CD4-positive, alpha-beta T cell (primary cell): Measurements from ENCODE around the gene ACRBP. TPM values are rescaled to one million over a fixed set of nuclear protein-coding genes. Genes with fewer than 3 reads are reported as not detected.
A peak's percentile ranks its signal among the peaks of the same experiment; 100 is the strongest.

ENCODE experiments used
- ATAC-seq: fragments of 200-7000 bp; cut with Tn5 transposase; one replicate; pipeline ENCODE4 v1.10.0; 2022; ENCODE audit warnings: mild to moderate bottlenecking; ENCODE audit not compliant: poor library complexity
- CTCF ChIA-PET: fragments of 350-600 bp; sonication (Branson Sonifier 250); formaldehyde crosslinking; loops from one replicate; lab custom pipeline; 2021; ENCODE audit warnings: antibody characterized with exemption, inconsistent platforms; lab: Charles Lee
- POLR2A ChIA-PET: fragments of 350-600 bp; sonication (Branson Sonifier 250); formaldehyde crosslinking; loops from one replicate; lab custom pipeline; 2021; ENCODE audit warnings: antibody characterized with exemption, inconsistent platforms; lab: Charles Lee
- DNase-seq, 14 experiments: peaks; one replicate each; pipeline ENCODE4 v3.0.0-alpha.2; 2013 to 2020; ENCODE audit warnings: mixed read lengths in 2 of 14
- H3K27ac ChIP-seq, 2 donors: one replicate each; pipeline versions ENCODE4 v1.5.1 to v1.7.0; 2013; ENCODE audit warnings: low read length in 2 of 2, low read depth in 1 of 2, mild to moderate bottlenecking in 1 of 2
- H3K27me3 ChIP-seq, 2 experiments: 1 replicate in 1 of 2; 2 replicates in 1 of 2; pipeline versions ENCODE4 v1.6.1 to v1.7.0; 2013; ENCODE audit warnings: low read length in 2 of 2, control low read depth in 1 of 2, mild to moderate bottlenecking in 1 of 2, moderate library complexity in 1 of 2; ENCODE audit not compliant: insufficient read depth in 2 of 2, control insufficient read depth in 1 of 2
- H3K36me3 ChIP-seq: one replicate; pipeline ENCODE4 v1.6.1; 2013; ENCODE audit warnings: low read length, control low read depth; ENCODE audit not compliant: insufficient read depth
- H3K4me1 ChIP-seq: one replicate; pipeline ENCODE4 v1.6.1; 2013; ENCODE audit warnings: low read length, control low read depth; ENCODE audit not compliant: insufficient read depth
- H3K4me3 ChIP-seq: one replicate; pipeline ENCODE4 v1.5.1; 2013; ENCODE audit warnings: mild to moderate bottlenecking, low read length, moderate library complexity
- H3K9me3 ChIP-seq, 2 experiments: 1 replicate in 1 of 2; 2 replicates in 1 of 2; pipeline versions ENCODE4 v1.6.1 to v1.7.0; 2013; ENCODE audit warnings: low read length in 2 of 2, mild to moderate bottlenecking in 2 of 2, control low read depth in 1 of 2, moderate library complexity in 1 of 2; ENCODE audit not compliant: control insufficient read depth in 1 of 2, insufficient read depth in 1 of 2
- H3K27ac Mint-ChIP-seq: one replicate; pipeline ENCODE4 v1.8.0; 2020; ENCODE audit warnings: mixed read lengths
- H3K27me3 Mint-ChIP-seq: one replicate; pipeline ENCODE4 v1.8.0; 2021; ENCODE audit warnings: mixed read lengths
- H3K36me3 Mint-ChIP-seq: one replicate; pipeline ENCODE4 v1.8.0; 2021; ENCODE audit warnings: low read depth, mixed read lengths
- H3K4me1 Mint-ChIP-seq: one replicate; pipeline ENCODE4 v1.8.0; 2021; ENCODE audit warnings: low read depth, mixed read lengths
- H3K4me3 Mint-ChIP-seq: one replicate; pipeline ENCODE4 v1.8.0; 2020; ENCODE audit warnings: mild to moderate bottlenecking, mixed read lengths
- H3K9me3 Mint-ChIP-seq: one replicate; pipeline ENCODE4 v1.8.0; 2020; ENCODE audit warnings: mixed read lengths
- intact Hi-C, 2 experiments: fragments of 100-400 bp; cut with DNase I in 1 of 2; cut with micrococcal nuclease in 1 of 2; formaldehyde crosslinking; loops; one replicate each; pipeline versions ENCODE4 v1.15.1 to v1.9.0; 2023 to 2025; cut with DNase I, micrococcal nuclease
- total RNA-seq, 174 experiments: library from RNA in 2 of 174; stranded (reverse) in 2 of 174; gene quantifications; one replicate each; pipeline ENCODE4 v1.2.3 and lab custom pipeline; 2021 to 2026
- TF ChIP-seq, protein P1 (sequence below): fragments of 200-600 bp; IDR thresholded peaks from one replicate; pipeline ENCODE4 v1.8.0; 2022; ENCODE audit warnings: antibody characterized with exemption, mild to moderate bottlenecking

The ACRBP gene
- total RNA-seq, 2 experiments from 2014 or later = 0.58 to 0.95 TPM

DNA sequence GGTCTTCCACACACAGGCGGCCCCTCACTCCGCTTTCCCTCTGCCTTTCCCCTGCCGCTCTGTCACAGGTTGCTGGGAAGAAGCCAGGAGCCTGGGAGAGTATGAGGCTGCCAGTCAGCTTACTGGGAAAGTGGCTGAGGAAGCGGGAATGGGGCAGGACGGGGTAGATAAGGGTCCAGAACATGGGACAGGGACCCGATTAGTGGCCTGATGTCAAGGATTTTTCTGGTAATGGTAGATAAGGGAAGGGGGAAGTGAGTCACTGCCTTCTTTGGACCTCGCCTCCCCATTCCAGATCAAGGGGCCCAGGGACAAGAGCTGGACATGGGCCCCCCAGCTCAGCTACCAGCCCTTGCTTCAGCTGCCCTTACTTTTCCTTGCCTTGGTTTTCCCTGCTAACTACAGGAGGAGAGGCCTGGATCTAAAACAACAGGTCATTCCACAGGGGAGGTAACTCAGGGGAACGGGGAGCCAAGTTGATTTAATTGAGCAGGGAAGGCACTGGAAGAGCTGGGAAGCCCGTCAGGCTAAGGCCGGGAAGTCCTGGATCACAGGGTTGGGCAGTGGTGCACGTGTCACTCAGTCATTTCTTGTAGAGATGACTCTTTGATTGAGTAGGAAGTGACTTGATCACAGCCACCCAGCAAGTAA is 8.0 kb downstream of the ACRBP start:
- ATAC-seq = no peak
- Mint-ChIP-seq H3K27me3 (no peaks in the 10 kb centered on the region), H3K9me3 (no peaks in the 10 kb centered on the region), H3K4me3 (no peak overlapping the region), H3K27ac (no peak overlapping the region), H3K36me3 (no peaks in the 10 kb centered on the region), H3K4me1 (peaks cover 18% of the 10 kb centered on the region)
- Histone ChIP-seq H3K4me3 (no peak overlapping the region), H3K4me1 (peaks cover 29% of the 10 kb centered on the region), H3K9me3 (peaks cover 6 to 11% of the 10 kb centered on the region in 2 experiments), H3K27ac (no peak overlapping the region), H3K36me3 (no peaks in the 10 kb centered on the region), H3K27me3 (no peaks in the 10 kb centered on the region)
- TF ChIP-seq, protein P1, sequence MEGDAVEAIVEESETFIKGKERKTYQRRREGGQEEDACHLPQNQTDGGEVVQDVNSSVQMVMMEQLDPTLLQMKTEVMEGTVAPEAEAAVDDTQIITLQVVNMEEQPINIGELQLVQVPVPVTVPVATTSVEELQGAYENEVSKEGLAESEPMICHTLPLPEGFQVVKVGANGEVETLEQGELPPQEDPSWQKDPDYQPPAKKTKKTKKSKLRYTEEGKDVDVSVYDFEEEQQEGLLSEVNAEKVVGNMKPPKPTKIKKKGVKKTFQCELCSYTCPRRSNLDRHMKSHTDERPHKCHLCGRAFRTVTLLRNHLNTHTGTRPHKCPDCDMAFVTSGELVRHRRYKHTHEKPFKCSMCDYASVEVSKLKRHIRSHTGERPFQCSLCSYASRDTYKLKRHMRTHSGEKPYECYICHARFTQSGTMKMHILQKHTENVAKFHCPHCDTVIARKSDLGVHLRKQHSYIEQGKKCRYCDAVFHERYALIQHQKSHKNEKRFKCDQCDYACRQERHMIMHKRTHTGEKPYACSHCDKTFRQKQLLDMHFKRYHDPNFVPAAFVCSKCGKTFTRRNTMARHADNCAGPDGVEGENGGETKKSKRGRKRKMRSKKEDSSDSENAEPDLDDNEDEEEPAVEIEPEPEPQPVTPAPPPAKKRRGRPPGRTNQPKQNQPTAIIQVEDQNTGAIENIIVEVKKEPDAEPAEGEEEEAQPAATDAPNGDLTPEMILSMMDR = no peak
- ChIA-PET CTCF (no interaction called here), POLR2A (no interaction called here)
- intact Hi-C loops = no loop called here
- no peak for DNase-seq

DNA sequence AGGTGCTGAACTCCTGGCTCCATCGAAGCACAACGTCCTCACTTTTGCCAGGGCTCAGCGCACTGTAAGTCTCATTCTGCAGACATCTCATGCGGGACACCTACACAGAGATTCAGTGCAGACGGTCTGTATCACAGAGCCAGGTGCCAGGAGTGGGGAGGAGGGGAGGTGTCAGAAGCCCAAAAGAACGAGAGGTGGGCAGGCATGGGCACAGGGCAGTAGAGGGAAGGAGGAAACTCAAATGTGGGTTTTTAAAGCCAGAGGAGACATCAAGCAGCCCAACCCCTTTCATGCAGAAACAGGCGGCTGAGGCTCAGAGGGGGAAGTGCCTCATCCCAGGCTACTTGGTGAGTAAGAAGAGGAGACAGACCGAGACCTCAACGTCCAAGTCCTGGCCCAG is 8.9 kb downstream of the ACRBP start:
- no peak overlapping the region for H3K27ac Mint-ChIP-seq

DNA sequence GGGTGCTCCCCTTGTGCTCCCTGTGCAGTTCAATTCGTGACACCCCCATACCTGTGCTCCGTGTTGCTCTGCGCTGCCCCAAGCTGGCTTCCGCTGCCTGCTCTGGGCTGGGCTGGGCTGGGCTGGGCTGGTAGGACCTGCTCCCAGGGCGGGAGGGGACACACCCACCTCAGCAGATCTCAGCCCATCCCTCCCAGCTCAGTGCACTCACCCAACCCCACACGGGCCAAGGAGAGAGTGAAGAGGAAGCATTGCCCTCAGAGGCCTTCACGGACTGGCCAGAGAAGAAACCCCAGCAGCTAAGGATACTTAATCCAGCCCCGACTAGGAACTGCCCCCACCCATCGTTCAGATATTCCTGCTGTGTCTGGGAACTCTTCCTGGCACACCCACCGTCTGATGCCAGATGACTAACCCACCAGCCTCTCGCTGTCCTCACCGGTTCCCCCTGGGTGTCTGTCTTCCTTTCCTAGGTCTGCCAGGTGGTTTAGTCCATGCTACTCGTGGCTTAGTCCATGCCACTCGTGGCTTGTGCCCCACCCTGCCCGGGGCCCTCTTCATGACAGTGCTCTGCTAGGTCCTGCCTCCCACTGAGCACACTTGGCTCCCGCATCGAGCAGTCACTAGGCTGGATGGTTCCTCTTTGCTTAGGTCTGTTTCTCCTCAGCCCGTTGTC is 11.2 kb downstream of the ACRBP start, which contains the start of gene LPAR5:
TSS of gene LPAR5 (minus strand) at position 104 of the 676 bp plus-strand sequence. CDS start 14,711 bp downstream, outside the sequence.
- ATAC-seq (peak; percentile 25), DNase-seq (peak in 5 of 14 experiments; percentile 24 to 70 (median 34))
- H3K27me3 Mint-ChIP-seq = no peaks in the 10 kb centered on the region
- peak within 1 kb of the TSS; percentile 76 for H3K27ac Mint-ChIP-seq
- peaks cover 47% of the 10 kb centered on the region for H3K4me1 Mint-ChIP-seq
- H3K36me3 Mint-ChIP-seq = no peaks in the 10 kb centered on the region
- ChIA-PET CTCF (no interaction called here), POLR2A (interaction anchor here (0.9 to 1.9 kb wide), 5 partner anchors 11 to 88 kb away, joined by 3 to 12 read pairs (median 5); partner anchors contain the start of genes ACRBP, COPS7A and ZNF384)
- Histone ChIP-seq H3K36me3 (no peaks in the 10 kb centered on the region), H3K4me3 (peak within 1 kb of the TSS; percentile 34), H3K9me3 (no peaks in the 10 kb centered on the region), H3K27me3 (no peaks in the 10 kb centered on the region), H3K27ac (peak within 1 kb of the TSS in 1 of 2 donors; percentile 35), H3K4me1 (peaks cover 60% of the 10 kb centered on the region)
- no peaks in the 10 kb centered on the region for H3K9me3 Mint-ChIP-seq
- intact Hi-C loops = no loop called here
- TF ChIP-seq, protein P1 = no peak
- peak within 1 kb of the TSS; percentile 71 for H3K4me3 Mint-ChIP-seq

More for the DNA sequence above, 8.9 kb downstream of the ACRBP start:
- no peaks in the 10 kb centered on the region for H3K36me3 Mint-ChIP-seq
- H3K4me1 Mint-ChIP-seq = peaks cover 24% of the 10 kb centered on the region
- Histone ChIP-seq H3K27me3 (no peaks in the 10 kb centered on the region), H3K4me3 (no peak overlapping the region), H3K36me3 (no peaks in the 10 kb centered on the region), H3K9me3 (peaks cover 0 to 5% of the 10 kb centered on the region in 2 experiments), H3K4me1 (peaks cover 37% of the 10 kb centered on the region), H3K27ac (no peak overlapping the region)
- intact Hi-C loops = no loop called here
- no peak overlapping the region for H3K4me3 Mint-ChIP-seq
- H3K27me3 Mint-ChIP-seq = no peaks in the 10 kb centered on the region
- ATAC-seq (no peak), DNase-seq (peak in 1 of 14 experiments; percentile 32)
- TF ChIP-seq, protein P1 = no peak
- H3K9me3 Mint-ChIP-seq = no peaks in the 10 kb centered on the region
- ChIA-PET POLR2A (no interaction called here), CTCF (no interaction called here)
